ENCODE results near the gene MFSD2A.
A peak's percentile ranks its signal among the peaks of the same experiment; 100 is the strongest.
"Not testable (repeated sequence)": the region's sequence is repeated elsewhere in the genome, so short reads cannot be mapped to it uniquely, and the experiment has no call there.

MFSD2A gene

DNA sequence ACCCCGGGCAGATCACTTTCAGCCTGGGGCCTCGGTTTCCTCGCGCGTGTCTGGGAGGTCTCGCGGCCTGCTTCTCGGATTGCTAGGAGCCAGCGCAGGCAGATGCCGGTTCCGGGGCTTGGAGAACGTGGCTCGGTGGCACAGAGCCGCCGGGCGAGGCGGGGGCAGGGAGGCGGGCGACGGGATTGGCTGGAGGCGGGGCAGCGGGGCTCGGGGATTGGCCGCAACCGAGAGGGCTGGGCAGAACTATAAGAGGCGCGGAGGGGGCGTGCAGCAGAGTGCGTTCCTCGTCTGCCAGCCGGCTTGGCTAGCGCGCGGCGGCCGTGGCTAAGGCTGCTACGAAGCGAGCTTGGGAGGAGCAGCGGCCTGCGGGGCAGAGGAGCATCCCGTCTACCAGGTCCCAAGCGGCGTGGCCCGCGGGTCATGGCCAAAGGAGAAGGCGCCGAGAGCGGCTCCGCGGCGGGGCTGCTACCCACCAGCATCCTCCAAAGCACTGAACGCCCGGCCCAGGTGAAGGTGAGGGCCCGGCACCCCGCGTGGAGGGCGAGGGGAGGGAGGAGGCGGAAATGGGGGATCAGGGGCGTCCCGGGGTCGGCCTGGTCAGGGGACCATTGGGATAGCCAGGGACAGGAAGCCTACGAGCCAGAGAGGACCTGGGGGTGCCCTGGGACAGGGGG is at the start of gene MFSD2A:
Gene MFSD2A, plus strand, starts transcription at position 276 of the 677 bp plus-strand sequence. Its CDS starts 148 bp downstream, at position 424.
- DNase-seq (ENCODE audit: low read depth, low spot score), result no peak
- H3K27ac ChIP-seq, result peak within 1 kb of the TSS; percentile 79

GRCh38 chr1:39905172-39905571 is 49.8 kb upstream of the MFSD2A start:
- no peak for DNase-seq (ENCODE audit: low read depth, low spot score)
- H3K27ac ChIP-seq, result no peak overlapping the region

- DNase-seq (ENCODE audit: low read depth, low spot score), result no peak
- H3K27ac ChIP-seq, result no peak overlapping the region
Observed at GRCh38 chr1:39907528-39908453, 47.2 kb upstream of the MFSD2A start.

GRCh38 chr1:39908534-39908933 is 46.4 kb upstream of the MFSD2A start:
- DNase-seq (ENCODE audit: low read depth, low spot score), result no peak
- no peak overlapping the region for H3K27ac ChIP-seq

DNA sequence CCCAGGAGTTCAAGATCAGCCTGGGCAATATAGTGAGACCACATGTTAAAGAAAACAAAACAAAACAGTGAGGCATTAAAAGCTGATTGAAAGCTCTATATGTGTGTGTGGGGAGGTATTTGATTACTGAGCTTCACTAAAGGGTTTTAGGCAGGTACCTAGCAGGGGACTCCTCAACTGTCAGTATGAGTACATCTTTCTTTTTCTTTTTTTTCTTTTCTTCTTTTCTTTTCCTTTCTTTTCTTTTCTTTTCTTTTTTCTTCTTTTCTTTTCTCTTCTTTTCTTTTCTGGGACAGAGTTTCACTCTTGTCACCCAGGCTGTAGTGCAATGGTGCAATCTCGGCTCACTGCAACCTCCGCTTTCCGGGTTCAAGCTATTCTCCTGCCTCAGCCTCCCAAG is 44.7 kb upstream of the MFSD2A start:
- H3K27ac ChIP-seq, result no peak overlapping the region
- DNase-seq (ENCODE audit: low read depth, low spot score), result no peak

DNA sequence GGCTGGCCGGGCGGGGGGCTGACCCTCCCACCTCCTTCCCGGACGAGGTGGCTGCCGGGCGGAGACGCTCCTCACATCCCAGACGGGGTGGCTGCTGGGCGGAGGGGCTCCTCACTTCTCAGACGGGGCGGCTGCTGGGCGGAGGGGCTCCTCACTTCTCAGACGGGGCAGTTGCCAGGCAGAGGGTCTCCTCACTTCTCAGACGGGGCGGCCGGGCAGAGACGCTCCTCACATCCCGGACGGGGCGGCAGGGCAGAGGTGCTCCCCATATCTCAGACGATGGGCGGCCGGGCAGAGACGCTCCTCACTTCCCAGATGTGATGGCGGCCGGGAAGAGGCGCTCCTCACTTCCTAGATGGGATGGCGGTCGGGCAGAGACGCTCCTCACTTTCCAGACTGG is 41.8 kb upstream of the MFSD2A start:
- DNase-seq (ENCODE audit: low read depth, low spot score); H3K27ac ChIP-seq: not testable (repeated sequence)

DNA sequence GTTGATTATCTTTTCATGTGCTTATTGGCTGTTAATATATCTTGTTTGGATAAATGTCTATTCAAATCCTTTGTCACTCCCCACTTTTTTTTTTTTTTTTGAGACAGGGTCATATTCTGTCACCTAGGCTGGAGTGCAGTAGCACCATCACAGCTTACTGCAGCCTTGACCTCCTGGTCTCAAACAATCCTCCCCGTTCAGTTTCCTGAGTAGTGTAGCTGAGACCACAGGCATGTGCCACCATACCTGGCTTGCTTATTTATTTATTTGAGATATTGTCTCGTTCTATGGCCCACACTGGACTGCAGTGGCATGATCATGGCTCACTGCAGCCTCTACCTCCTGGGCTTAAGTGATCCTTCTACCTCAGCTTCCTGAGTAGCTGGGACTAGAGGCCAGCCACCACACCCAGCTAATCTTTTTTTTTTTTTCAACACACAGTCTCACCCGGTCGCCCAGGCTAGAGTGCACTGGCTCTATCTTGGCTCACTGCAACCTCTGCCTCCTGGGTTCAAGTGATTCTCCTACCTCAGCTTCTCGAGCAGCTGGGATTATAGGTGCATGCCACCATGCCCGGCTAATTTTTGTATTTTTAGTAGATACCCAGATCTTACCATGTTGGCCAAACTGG is 39.3 kb upstream of the MFSD2A start:
- no peak for DNase-seq (ENCODE audit: low read depth, low spot score)
- H3K27ac ChIP-seq, result no peak overlapping the region

DNA sequence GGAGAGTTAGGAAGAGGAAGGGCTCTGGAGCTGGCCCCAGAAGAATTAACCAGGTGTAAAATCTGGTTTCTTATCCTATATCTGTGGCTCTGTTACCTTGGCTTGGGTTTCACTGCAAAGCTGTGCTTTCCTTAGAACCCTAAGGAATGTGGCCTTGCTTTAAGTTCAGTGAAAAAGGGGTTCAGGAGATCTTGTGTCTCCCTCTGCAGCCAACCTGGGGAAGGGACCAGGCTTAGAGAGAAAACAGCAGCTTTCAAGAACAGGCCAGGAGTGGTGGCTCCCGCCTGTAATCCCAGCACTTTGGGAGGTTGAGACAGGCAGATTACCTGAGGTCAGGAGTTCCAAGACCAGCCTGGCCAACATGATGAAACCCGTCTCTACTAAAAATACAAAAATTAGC is 37.1 kb upstream of the MFSD2A start:
- no peak overlapping the region for H3K27ac ChIP-seq
- no peak for DNase-seq (ENCODE audit: low read depth, low spot score)

DNA sequence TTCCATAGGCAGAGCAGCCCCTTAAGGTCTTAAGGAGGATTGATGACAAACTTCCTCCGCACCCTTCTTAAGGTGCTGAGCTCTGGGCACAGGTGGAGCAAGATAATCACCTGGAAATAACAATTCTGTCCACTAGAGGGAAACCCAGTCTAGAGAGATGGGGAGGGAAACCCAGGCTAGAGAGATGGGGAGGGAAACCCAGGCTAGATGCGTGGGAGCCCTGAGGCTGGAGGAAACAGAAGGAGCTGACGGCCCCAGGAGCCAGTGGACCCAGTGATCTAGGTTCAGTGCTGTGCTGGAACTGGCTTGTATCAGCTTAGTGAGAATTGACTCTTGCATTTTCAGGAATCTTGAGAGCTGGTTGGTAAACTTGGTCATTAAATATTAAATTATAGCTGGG is 35.4 kb upstream of the MFSD2A start:
- no peak for DNase-seq (ENCODE audit: low read depth, low spot score)
- no peak overlapping the region for H3K27ac ChIP-seq

DNA sequence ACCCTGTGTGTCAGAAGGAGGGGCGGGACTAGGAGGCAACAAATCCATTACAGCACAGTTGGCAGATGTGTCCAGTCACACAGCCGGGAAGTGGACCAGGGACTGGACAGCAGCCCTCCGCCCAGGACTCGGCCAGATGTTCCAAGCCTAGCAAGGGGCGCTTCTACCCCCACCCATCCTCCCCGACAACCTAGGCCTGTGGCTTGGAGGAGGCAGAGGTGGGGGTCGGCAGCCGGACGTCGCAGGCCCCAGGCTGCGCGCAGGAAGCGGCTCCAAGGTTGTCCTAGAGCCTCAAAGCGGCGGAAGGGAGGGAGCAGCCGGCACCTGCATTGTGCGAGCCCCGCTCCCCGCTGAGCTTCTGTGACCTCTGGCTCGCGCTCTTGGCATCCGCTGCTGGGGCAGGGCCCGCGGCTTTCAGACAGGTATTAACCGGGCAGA is 32.7 kb upstream of the MFSD2A start:
- no peak for DNase-seq (ENCODE audit: low read depth, low spot score)
- H3K27ac ChIP-seq, result no peak overlapping the region

- no peak for DNase-seq (ENCODE audit: low read depth, low spot score)
- no peak overlapping the region for H3K27ac ChIP-seq
Observed at GRCh38 chr1:39925721-39926342, 29.1 kb upstream of the MFSD2A start.

- DNase-seq (ENCODE audit: low read depth, low spot score), result no peak
- H3K27ac ChIP-seq, result no peak overlapping the region
Observed at GRCh38 chr1:39926343-39926793, 28.6 kb upstream of the MFSD2A start.

- no peak overlapping the region for H3K27ac ChIP-seq
- DNase-seq (ENCODE audit: low read depth, low spot score), result no peak
Observed at GRCh38 chr1:39926820-39927219, 28.1 kb upstream of the MFSD2A start.

DNA sequence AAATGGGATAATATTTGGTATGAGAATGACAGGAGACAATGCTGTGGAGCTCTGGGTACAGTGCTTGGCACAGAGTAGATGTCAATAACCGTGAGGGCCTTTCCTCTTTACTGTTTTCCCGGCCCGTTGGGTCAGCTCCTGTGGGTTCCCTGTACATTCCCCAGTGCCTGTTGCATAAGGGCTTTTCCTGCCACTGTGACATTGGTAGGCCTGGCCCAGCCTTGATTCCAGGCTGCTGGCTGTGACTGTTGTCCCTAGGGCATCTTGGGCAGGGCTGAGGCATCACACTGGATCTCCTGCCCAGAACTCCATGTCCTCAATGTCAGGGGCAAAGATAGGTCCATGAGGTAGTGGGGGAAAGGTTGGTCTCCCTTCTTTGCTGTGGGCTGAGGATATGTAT is 27.4 kb upstream of the MFSD2A start:
- no peak for DNase-seq (ENCODE audit: low read depth, low spot score)
- peak overlapping the region; percentile 20 for H3K27ac ChIP-seq

GRCh38 chr1:39928809-39929587 is 25.9 kb upstream of the MFSD2A start:
- no peak overlapping the region for H3K27ac ChIP-seq
- no peak for DNase-seq (ENCODE audit: low read depth, low spot score)

DNA sequence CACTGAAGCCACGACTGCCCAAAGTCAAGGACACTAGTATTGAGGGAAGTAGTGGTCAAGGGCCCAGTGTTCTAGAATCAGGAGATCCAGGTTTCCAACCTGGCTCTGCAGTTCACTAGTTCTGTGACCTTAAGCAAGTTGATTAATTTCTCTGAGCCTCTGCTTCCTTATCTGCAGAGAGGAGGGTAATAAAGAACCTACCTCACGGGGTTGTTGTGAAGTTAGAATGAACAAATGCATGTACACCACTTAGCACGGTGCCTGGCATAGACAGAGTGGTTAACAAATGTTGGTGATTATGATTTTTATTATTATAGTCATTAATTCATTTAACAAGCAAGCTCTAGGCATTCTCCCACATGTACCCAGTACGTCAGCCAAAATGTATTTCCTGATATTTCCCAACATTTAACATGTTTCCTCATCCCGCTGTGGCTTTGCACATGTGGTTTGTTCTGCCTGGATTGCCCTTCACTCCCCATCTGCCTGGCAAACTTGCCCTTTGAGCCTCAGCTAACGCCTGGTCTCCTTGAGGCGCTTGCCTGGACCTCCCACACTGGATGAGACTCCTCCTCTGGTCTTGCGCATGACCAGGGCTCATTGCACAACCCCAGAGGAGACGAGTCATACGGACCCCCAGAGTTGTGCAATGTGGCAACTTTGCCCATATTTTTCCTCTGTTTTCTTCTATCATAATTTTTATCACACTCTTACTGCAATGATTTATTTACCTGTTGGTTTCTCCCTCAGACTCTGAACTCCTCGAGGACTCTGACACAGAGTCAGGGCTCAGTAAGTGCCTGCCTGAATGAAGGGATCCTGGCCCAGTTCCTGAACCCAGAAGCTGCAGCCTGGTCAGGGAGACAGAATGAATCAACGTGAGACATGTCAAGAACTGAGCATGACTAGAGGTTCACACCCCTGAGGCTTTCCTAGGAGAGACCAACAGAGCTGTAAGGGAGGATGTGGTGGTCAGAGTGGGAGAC is 20.7 kb upstream of the MFSD2A start:
- peak; percentile 85 for DNase-seq (ENCODE audit: low read depth, low spot score)
- peak overlapping the region; percentile 87 for H3K27ac ChIP-seq

- no peak for DNase-seq (ENCODE audit: low read depth, low spot score)
- H3K27ac ChIP-seq, result no peak overlapping the region
Observed at GRCh38 chr1:39936724-39937491, 18.0 kb upstream of the MFSD2A start.

DNA sequence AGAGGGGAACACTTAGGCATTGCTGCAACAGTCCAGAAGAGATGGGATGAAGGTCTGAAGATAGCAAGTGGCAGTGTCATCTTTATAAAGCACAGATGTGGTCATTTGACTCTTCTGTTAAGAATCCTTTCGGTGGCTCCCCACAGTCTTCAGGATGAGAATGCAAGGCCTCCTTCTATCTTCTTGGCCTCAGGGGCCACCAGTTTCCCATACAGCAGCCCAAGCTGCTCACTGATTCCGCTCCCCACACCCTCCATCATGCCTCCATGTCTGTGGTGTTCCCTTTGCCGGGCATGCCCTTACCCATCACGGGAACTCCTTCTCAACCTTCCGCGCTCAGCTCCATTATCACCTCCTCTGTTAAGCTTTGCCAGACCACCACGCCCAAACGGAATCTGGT is 16.1 kb upstream of the MFSD2A start:
- no peak for DNase-seq (ENCODE audit: low read depth, low spot score)
- H3K27ac ChIP-seq, result no peak overlapping the region
